ENCODE measurements around the gene FBXO41.

GRCh38 chr2:73238149-73238548, 46.1 kb downstream of the FBXO41 start:
- TF ChIP-seq POLR2AphosphoS5 (IDR thresholded peaks at IDR 0.05): no peak
- no peak for TF ChIP-seq CTCF (IDR thresholded peaks at IDR 0.05)
- TF ChIP-seq EP300 (IDR thresholded peaks at IDR 0.05): no peak
